GM19372 (cell line): ENCODE results near the gene SCGB3A1.

Experiments
- ATAC-seq: cut with Tn5 transposase; IDR thresholded peaks from one replicate; pipeline ENCODE4 v1.9.1; 2021; ENCODE audit warnings: mild to moderate bottlenecking, low read depth, moderate library complexity; ENCODE audit not compliant: unreplicated experiment

Gene SCGB3A1

GRCh38 chr5:180607861-180608571 lies 16.7 kb upstream of the SCGB3A1 start:
- ATAC-seq, result no peak

- no peak for ATAC-seq
Observed at GRCh38 chr5:180606215-180606785, 15.0 kb upstream of the SCGB3A1 start.

- ATAC-seq, result no peak
Observed at GRCh38 chr5:180605554-180606214, 14.4 kb upstream of the SCGB3A1 start.

- ATAC-seq, result no peak
Observed at GRCh38 chr5:180604271-180604670, 13.0 kb upstream of the SCGB3A1 start.

GRCh38 chr5:180603076-180603594 lies 11.8 kb upstream of the SCGB3A1 start:
- ATAC-seq, result no peak

- no peak for ATAC-seq
Observed at GRCh38 chr5:180602481-180603075, 11.3 kb upstream of the SCGB3A1 start.

- no peak for ATAC-seq
Observed at GRCh38 chr5:180601591-180602480, 10.5 kb upstream of the SCGB3A1 start.

GRCh38 chr5:180600554-180601041 lies 9.3 kb upstream of the SCGB3A1 start:
- no peak for ATAC-seq

- ATAC-seq, result no peak
Observed at GRCh38 chr5:180599981-180600553, 8.8 kb upstream of the SCGB3A1 start.

- no peak for ATAC-seq
Observed at GRCh38 chr5:180599590-180599914, 8.3 kb upstream of the SCGB3A1 start.

- ATAC-seq, result no peak
Observed at GRCh38 chr5:180598797-180599589, 7.7 kb upstream of the SCGB3A1 start.

GRCh38 chr5:180598316-180598701 lies 7.0 kb upstream of the SCGB3A1 start:
- no peak for ATAC-seq

GRCh38 chr5:180596668-180597231 lies 5.5 kb upstream of the SCGB3A1 start:
- ATAC-seq, result no peak

- no peak for ATAC-seq
Observed at GRCh38 chr5:180596115-180596667, 4.9 kb upstream of the SCGB3A1 start.

GRCh38 chr5:180595381-180596114 lies 4.2 kb upstream of the SCGB3A1 start:
- no peak for ATAC-seq

- no peak for ATAC-seq
Observed at GRCh38 chr5:180595046-180595379, 3.7 kb upstream of the SCGB3A1 start.

GRCh38 chr5:180594311-180595045 lies 3.2 kb upstream of the SCGB3A1 start:
- no peak for ATAC-seq
